HepG2 (cell line): ENCODE results near the gene TADA2B.

Experiments used
- CEBPB ChIP-seq: IDR thresholded peaks from 2 replicates; pipeline ENCODE4 v1.6.1; 2011; ENCODE audit warnings: low read depth, low read length, improper control_type of control experiment, borderline replicate concordance
- MXI1 ChIP-seq: IDR thresholded peaks from 3 replicates; pipeline ENCODE4 v1.6.1; 2012; ENCODE audit warnings: low read depth, low read length, inconsistent platforms, borderline replicate concordance
- RAD21 ChIP-seq: fragments of 450-650 bp; formaldehyde crosslinking; IDR thresholded peaks from 2 replicates; pipeline ENCODE4 v1.5.0; 2020; ENCODE audit warnings: mild to moderate bottlenecking
- TAF1 ChIP-seq: sonication (generic); formaldehyde crosslinking; IDR thresholded peaks from 2 replicates; pipeline ENCODE4 v1.4.0; 2020; ENCODE audit warnings: missing genetic modification reagents
- TBP ChIP-seq: sonication (generic); formaldehyde crosslinking; IDR thresholded peaks from 2 replicates; pipeline ENCODE4 v1.5.0; 2020; ENCODE audit warnings: missing genetic modification reagents
- U2AF1 ChIP-seq: fragments of 200-400 bp; formaldehyde crosslinking; optimal IDR thresholded peaks from 2 replicates; pipeline ENCODE3; 2017; ENCODE audit warnings: mild to moderate bottlenecking, low read depth, low read length
- ZNF577 ChIP-seq: sonication (generic); formaldehyde crosslinking; IDR thresholded peaks from 2 replicates; pipeline ENCODE4 v1.4.0; 2020; ENCODE audit warnings: mild to moderate bottlenecking, low read depth, missing genetic modification reagents, borderline replicate concordance
- ZNF652 ChIP-seq: IDR thresholded peaks from 2 replicates; pipeline ENCODE4 v1.6.1; 2016; ENCODE audit warnings: low read depth, borderline replicate concordance
- TF ChIP-seq, protein P1 (sequence below): sonication (generic); formaldehyde crosslinking; IDR thresholded peaks from 2 replicates; pipeline ENCODE4 v1.4.0; 2020; ENCODE audit warnings: missing genetic modification reagents
- TF ChIP-seq, protein P2 (sequence below): sonication (generic); formaldehyde crosslinking; IDR thresholded peaks from 2 replicates; pipeline ENCODE4 v1.5.0; 2020; ENCODE audit warnings: mild to moderate bottlenecking, missing genetic modification reagents, moderate library complexity
- TF ChIP-seq, protein P3 (sequence below): sonication (generic); formaldehyde crosslinking; IDR thresholded peaks from 2 replicates; pipeline ENCODE4 v1.4.0; 2020; ENCODE audit warnings: missing genetic modification reagents

DNA sequence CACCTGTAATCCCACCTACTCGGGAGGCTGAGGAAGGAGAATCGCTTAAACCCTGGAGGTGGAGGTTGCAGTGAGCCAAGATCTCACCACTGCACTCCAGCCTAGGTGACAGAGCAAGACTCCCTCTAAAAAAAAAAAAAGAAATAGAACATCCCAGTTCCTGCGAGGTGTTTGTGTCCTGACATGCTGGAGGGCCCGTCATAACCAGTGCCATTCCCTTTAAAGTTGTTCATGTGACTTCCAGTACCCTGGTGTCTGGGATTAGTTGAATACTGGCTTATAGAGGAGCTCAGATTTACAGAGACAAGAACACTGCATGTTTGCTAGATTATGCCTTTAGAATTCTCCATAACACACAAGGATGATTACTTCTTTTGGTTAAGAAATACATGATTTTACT lies 37.6 kb upstream of the TADA2B start:
- TF ChIP-seq CEBPB (no peak), ZNF577 (CRISPR knock-in tag) (no peak), TBP (CRISPR knock-in tag) (no peak), ZNF652 (CRISPR knock-in tag) (no peak), MXI1 (no peak), RAD21 (CRISPR knock-in tag) (no peak), U2AF1 (no peak), TAF1 (CRISPR knock-in tag) (no peak)
- TF ChIP-seq, protein P1, sequence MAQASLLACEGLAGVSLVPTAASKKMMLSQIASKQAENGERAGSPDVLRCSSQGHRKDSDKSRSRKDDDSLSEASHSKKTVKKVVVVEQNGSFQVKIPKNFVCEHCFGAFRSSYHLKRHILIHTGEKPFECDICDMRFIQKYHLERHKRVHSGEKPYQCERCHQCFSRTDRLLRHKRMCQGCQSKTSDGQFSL (CRISPR knock-in tag) = no peak
- TF ChIP-seq, protein P2, sequence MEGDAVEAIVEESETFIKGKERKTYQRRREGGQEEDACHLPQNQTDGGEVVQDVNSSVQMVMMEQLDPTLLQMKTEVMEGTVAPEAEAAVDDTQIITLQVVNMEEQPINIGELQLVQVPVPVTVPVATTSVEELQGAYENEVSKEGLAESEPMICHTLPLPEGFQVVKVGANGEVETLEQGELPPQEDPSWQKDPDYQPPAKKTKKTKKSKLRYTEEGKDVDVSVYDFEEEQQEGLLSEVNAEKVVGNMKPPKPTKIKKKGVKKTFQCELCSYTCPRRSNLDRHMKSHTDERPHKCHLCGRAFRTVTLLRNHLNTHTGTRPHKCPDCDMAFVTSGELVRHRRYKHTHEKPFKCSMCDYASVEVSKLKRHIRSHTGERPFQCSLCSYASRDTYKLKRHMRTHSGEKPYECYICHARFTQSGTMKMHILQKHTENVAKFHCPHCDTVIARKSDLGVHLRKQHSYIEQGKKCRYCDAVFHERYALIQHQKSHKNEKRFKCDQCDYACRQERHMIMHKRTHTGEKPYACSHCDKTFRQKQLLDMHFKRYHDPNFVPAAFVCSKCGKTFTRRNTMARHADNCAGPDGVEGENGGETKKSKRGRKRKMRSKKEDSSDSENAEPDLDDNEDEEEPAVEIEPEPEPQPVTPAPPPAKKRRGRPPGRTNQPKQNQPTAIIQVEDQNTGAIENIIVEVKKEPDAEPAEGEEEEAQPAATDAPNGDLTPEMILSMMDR (CRISPR knock-in tag) = no peak
- TF ChIP-seq, protein P3, sequence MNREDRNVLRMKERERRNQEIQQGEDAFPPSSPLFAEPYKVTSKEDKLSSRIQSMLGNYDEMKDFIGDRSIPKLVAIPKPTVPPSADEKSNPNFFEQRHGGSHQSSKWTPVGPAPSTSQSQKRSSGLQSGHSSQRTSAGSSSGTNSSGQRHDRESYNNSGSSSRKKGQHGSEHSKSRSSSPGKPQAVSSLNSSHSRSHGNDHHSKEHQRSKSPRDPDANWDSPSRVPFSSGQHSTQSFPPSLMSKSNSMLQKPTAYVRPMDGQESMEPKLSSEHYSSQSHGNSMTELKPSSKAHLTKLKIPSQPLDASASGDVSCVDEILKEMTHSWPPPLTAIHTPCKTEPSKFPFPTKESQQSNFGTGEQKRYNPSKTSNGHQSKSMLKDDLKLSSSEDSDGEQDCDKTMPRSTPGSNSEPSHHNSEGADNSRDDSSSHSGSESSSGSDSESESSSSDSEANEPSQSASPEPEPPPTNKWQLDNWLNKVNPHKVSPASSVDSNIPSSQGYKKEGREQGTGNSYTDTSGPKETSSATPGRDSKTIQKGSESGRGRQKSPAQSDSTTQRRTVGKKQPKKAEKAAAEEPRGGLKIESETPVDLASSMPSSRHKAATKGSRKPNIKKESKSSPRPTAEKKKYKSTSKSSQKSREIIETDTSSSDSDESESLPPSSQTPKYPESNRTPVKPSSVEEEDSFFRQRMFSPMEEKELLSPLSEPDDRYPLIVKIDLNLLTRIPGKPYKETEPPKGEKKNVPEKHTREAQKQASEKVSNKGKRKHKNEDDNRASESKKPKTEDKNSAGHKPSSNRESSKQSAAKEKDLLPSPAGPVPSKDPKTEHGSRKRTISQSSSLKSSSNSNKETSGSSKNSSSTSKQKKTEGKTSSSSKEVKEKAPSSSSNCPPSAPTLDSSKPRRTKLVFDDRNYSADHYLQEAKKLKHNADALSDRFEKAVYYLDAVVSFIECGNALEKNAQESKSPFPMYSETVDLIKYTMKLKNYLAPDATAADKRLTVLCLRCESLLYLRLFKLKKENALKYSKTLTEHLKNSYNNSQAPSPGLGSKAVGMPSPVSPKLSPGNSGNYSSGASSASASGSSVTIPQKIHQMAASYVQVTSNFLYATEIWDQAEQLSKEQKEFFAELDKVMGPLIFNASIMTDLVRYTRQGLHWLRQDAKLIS (CRISPR knock-in tag) = no peak
